Femur (tissue), 1 donor: ENCODE results near the gene ADARB2.

Experiments
- DNase-seq: peaks from one replicate; pipeline ENCODE4 v3.0.0-alpha.2; 2017

The ADARB2 gene

GRCh38 chr10:1609648-1609970 is 127.7 kb downstream of the ADARB2 start:
- DNase-seq: no peak

DNA sequence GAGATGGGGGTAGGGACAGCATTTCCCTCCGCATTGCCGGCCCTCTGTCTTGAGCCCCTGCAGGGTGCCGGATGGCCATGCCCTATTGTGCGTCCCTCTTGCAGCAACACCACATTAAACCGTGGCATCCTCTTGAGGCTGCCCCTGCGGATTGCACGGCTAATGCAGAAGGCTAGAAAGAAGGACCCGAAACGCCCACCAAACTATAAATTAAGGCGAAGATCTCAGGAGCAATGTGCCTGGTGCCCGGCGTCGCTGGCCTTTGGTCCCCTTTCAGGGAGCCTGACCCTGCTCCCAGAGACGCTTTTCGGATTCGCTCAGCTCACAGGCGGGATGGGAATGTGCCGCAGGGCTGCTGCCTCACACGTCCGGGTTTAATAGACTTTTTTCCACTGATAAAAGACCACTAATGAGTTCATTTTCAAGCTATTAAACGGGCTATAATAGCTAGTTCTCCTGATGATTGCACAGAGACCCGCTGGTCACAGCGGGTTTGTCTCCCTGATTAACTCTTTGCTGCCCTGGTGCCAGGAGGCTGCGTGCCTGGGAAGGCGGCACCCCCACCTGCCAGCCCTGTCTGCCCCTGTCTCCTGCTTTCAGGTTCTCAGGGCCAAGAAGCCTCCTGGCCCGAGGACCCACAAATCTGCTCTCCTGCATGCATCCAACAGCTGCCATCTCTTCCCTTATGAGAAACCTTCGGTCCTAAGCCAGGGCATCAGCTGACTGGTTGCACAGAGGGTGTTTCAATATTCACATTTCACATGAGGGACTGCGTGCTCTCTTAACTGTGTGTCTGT is 128.3 kb downstream of the ADARB2 start:
- no peak for DNase-seq

DNA sequence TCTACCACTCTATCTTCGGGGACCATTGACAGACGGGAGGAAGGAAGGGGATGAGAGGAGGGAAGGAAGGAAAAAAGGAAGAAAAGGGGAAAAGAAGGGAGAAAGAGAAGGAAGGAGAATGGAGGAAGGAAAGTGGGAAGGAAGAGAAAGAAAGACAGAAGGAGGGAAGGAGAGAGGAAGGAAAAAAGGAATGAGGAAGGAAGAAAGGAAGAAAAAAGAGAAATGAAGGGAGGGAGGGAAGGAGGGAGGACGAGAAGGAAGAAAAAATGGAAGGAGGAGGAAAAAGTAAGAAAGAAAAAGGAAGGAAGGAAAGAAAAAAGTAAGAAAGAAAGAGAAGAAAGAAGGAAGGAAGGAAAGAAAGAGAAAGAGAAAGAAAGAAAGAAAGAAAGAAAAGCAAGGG is 128.9 kb downstream of the ADARB2 start:
- no peak for DNase-seq

DNA sequence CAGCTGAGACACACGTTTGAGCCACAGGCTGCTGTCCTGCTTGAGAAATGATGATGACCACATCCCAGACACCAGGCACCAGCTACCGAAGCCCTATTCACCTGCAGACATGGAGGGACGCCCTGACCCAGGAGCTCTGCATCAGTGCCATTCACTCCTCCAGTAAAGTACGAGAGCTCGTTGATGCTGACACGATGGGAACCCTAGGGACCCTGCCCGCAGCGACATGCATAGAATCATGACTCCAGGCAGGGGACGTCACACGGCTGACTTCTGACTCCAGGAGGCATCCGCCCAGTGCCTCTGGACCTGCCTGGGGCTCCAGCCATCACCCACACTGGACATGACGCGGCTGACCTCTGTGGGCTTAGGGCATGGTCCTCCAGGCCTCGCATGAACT is 129.9 kb downstream of the ADARB2 start:
- no peak for DNase-seq

DNA sequence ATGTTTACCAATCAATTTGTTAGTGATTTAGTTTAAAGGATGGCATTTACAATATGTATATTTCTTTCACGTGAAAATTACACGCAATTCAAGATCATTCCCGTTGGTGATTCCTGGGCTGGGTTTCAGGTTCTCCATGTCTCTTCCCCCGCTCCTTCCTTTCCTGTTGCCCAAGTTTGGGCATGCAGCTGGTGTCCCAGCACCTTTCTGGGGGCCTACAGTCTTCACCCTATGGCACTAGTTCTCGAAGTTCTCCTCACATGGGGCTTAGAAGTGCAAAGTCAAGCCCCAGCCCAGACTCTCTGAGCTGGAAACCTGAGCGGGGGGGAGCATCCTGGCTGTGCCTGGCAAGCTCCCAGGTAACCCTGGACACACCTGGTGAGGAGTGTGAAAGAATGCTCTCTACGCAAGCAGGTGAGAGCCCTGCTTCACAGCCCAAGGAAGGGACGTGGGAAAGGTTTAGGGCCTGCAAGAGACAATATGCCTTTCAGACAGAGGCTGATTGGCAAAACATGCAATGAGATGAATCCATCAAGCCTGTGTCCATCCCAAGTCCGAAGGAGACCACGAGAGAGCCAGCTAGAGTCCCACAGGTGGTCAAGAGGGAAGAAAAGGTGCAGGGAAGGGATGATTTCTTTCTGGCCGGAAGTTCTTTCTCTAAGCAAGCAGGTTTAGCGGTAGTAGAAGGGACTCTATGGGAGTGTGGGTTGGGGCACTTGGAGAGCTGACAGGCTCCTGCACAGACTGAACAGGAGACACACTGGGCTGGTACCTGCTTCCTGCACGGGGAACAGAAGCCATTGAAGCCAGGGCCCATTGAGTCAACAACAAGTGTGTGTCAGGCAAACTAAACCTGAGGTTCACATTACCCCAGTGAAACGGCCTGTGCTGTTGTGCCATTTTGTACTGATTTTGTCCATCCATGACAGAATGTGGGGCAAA is 131.1 kb downstream of the ADARB2 start:
- no peak for DNase-seq

DNA sequence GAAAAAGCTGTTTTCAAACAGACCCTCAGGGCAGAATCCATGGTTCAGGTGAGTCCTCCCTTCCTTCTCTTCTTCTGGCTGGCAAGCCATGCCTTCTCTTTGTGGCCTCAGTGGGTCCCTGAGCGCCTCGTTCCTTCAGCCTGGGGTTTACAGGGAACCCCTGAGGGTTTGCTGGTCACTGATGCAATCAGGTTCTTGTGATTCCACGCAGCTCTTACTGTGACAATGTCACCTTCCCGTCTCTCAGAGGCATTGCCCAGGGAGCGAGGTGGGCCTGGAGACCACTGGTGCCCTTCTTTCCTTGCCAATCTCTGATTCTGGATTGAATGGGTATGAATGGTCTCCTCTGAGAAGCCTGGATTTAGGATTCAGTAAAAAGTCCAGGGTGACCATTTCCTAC is 132.2 kb downstream of the ADARB2 start:
- no peak for DNase-seq

- DNase-seq: no peak
Observed at GRCh38 chr10:1604246-1604645, 133.1 kb downstream of the ADARB2 start.

- DNase-seq: no peak
Observed at GRCh38 chr10:1603181-1603580, 134.1 kb downstream of the ADARB2 start.

DNA sequence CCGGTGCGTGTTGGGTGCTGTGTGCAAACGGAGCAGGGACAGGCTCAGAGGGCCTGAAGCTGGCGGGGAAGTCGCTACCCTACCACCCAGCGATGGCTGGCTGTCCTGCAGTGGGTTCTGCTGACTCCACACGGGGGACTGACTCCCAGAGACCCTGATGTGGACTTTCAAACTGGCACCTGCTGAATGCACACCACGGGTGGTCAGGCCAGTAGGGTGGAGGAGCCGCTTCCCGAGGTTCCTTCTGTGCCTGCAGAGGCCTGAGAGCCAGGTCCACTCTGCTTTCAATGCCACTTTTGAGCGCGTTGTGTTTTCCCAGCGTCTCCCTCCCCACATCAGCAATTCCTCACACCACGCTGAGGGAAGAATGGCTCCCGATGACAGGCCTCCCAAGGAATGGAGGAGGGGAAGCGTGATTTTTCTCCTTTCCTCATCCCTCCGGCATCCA is 135.3 kb downstream of the ADARB2 start:
- DNase-seq: no peak

- no peak for DNase-seq
Observed at GRCh38 chr10:1601406-1601805, 135.9 kb downstream of the ADARB2 start.

DNA sequence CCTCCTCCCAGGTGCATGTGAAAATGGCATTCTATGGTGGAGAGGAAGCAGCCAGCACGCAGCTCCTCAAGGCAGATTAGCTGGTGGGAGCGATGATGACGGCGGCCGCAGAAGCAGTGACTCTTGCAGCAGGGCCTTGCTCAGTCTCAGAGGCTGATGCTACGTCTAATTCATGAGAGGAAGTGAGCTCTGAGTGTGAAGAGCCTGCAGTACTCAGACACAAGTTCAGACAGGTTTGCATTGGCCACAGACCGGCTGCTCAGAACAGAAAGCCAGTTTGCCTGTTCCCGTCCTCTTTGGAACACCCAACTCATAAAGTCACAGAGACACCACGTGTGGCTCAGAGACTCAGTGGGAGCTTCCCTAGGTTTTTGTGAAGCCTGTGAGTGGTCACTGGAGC is 136.5 kb downstream of the ADARB2 start:
- no peak for DNase-seq

- DNase-seq: no peak
Observed at GRCh38 chr10:1598393-1599153, 138.8 kb downstream of the ADARB2 start.

- no peak for DNase-seq
Observed at GRCh38 chr10:1597370-1598146, 139.8 kb downstream of the ADARB2 start.

DNA sequence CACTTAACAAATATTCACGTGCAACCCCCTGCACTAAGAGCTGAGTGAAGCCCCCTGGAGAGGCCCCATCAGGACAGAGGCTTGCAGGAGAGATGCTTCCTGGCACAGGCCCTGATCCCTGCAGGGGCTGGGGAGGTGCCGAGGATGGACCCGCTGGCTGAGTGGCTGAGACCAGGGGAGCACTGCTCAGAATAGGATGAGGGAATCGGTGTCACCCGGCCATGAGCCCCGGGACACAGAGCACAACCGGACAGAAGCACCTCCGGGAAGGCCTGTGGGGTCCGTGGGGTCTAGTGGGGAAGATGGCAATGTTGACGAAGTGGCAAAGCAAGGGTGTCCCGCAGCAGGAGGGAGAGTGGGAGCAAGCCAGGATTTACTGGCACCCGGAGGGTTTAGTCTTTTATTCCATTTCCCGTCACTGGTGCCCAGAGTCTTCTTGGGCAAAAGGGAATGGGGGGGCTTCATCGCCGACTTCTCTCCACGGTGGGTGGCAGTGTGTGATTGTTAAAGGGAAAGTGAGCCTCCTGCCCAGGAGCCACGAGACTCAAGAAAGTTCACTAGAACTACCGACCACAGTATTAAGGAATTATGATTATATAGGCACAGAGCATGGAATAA is 140.7 kb downstream of the ADARB2 start:
- no peak for DNase-seq

DNA sequence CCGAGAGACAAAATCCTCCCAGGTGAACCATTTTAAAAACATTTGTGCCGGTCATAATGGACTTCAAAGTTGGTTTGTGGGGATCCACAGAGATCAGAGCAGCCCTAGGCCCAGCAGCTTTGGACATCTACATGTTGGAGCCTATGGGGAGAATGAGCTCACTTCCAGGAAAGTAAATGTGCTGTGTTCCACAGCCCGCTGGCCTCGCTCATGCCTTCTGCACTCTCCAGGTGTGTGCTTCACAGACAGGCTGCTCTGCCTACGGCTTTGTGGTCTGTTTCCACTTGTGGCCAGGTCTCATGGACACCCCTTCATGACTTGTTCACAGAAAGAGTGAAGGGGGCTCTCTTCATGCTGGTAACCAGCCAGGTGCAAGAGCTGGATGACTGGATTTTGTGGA is 141.6 kb downstream of the ADARB2 start:
- DNase-seq: no peak

GRCh38 chr10:1595242-1595600 is 142.1 kb downstream of the ADARB2 start:
- DNase-seq: no peak

- DNase-seq: no peak
Observed at GRCh38 chr10:1594372-1595241, 142.7 kb downstream of the ADARB2 start.

DNA sequence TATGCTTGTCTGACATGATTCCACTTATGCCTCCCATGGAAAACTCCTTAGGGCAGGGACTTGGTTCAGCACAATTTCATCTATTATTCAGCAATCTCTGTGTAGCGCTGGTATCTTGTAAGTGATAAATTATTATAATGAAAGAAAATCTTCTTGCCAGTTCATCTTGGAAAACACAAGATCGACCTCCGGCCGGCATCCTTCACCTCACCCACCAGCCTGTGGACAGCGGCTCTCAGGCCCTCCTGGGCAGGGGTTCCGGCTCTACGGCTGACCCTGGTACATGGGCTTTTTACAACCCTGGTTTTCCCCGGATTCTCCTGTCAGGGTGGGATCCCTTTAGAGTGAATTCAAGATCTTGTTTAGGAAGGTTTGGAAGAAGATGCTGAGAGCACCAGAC is 145.6 kb downstream of the ADARB2 start:
- DNase-seq: no peak

GRCh38 chr10:1591045-1591444 is 146.3 kb downstream of the ADARB2 start:
- no peak for DNase-seq

GRCh38 chr10:1589257-1589656 is 148.1 kb downstream of the ADARB2 start:
- no peak for DNase-seq

GRCh38 chr10:1582739-1583138 is 154.6 kb downstream of the ADARB2 start:
- no peak for DNase-seq
